GM21360 (cell line): ENCODE data around the gene RAD17.
"Not testable (repeated sequence)": the region's sequence is repeated elsewhere in the genome, so short reads cannot be mapped to it uniquely, and the experiment has no call there.

ENCODE experiments used
- ATAC-seq: cut with Tn5 transposase; IDR thresholded peaks from one replicate; pipeline ENCODE4 v1.9.1; 2021; ENCODE audit warnings: mild to moderate bottlenecking, moderate library complexity; ENCODE audit not compliant: unreplicated experiment

RAD17 gene

GRCh38 chr5:69369340-69370121 is at the start of gene RAD17, which contains the start of the genes AK6 and TAF9:
RAD17 (plus strand) TSS chr5:69369818; CDS start chr5:69372209, 2,391 bp downstream.
AK6 (minus strand) TSS chr5:69369520; CDS start chr5:69369490, 30 bp downstream.
TAF9 (minus strand) TSS chr5:69369520; CDS start chr5:69365737, 3,783 bp downstream.
- ATAC-seq, result peak; percentile 75

- ATAC-seq, result no peak
Observed at GRCh38 chr5:69326365-69326764, 43.3 kb upstream of the RAD17 start.

- no peak for ATAC-seq
Observed at GRCh38 chr5:69329905-69330489, 39.6 kb upstream of the RAD17 start.

GRCh38 chr5:69331528-69332445 is 37.8 kb upstream of the RAD17 start:
- ATAC-seq, result no peak

- ATAC-seq, result not testable (repeated sequence)
Observed at GRCh38 chr5:69333668-69334315, 35.8 kb upstream of the RAD17 start.

- ATAC-seq, result peak; percentile 61
Observed at GRCh38 chr5:69334793-69335268, 34.8 kb upstream of the RAD17 start.

GRCh38 chr5:69335341-69335935 is 34.2 kb upstream of the RAD17 start:
- ATAC-seq, result no peak

- no peak for ATAC-seq
Observed at GRCh38 chr5:69341520-69342161, 28.0 kb upstream of the RAD17 start.

GRCh38 chr5:69343083-69343482 is 26.5 kb upstream of the RAD17 start:
- no peak for ATAC-seq

- ATAC-seq, result no peak
Observed at GRCh38 chr5:69350664-69351063, 19.0 kb upstream of the RAD17 start.

GRCh38 chr5:69359699-69360098 is 9.9 kb upstream of the RAD17 start:
- no peak for ATAC-seq

- no peak for ATAC-seq
Observed at GRCh38 chr5:69360442-69360841, 9.2 kb upstream of the RAD17 start.

- no peak for ATAC-seq
Observed at GRCh38 chr5:69364414-69364813, 5.2 kb upstream of the RAD17 start.

- no peak for ATAC-seq
Observed at GRCh38 chr5:69364850-69365249, 4.8 kb upstream of the RAD17 start.

- no peak for ATAC-seq
Observed at GRCh38 chr5:69367697-69368279, 1.8 kb upstream of the RAD17 start.

GRCh38 chr5:69368458-69369339 is 919 bp upstream of the RAD17 start:
- no peak for ATAC-seq

GRCh38 chr5:69370335-69370734 is 717 bp downstream of the RAD17 start:
- not testable (repeated sequence) for ATAC-seq

GRCh38 chr5:69372394-69372793 is 2.8 kb downstream of the RAD17 start:
- no peak for ATAC-seq
